CD14-positive monocyte (primary cell): Measurements from ENCODE around the gene GALNT10. TPM values are rescaled to one million over a fixed set of nuclear protein-coding genes. Genes with fewer than 3 reads are reported as not detected.

Source experiments
- DNase-seq, 3 donors: peaks; one replicate each; pipeline ENCODE4 v3.0.0-alpha.2; 2011 to 2022
- H2AFZ ChIP-seq: 2 replicates; pipeline ENCODE4 v1.6.0; 2012; ENCODE audit warnings: mild to moderate bottlenecking, low read depth, low read length, inconsistent platforms; ENCODE audit not compliant: insufficient read depth, poor library complexity, severe bottlenecking
- H3K27ac ChIP-seq, 2 donors: 1 replicate in 1 of 2; 2 replicates in 1 of 2; pipeline ENCODE4 v1.5.1; 2012 to 2013; ENCODE audit warnings: low read length in 2 of 2, control low read depth in 1 of 2, inconsistent platforms in 1 of 2, low read depth in 1 of 2, mild to moderate bottlenecking in 1 of 2
- H3K27me3 ChIP-seq, 2 donors: one replicate each; pipeline versions ENCODE4 v1.6.0 to v1.6.1; 2011 to 2013; ENCODE audit warnings: low read length in 2 of 2; ENCODE audit not compliant: control insufficient read depth in 2 of 2, insufficient read depth in 2 of 2
- H3K36me3 ChIP-seq, 2 donors: replicated peaks in 1 of 2; 1 replicate in 1 of 2; 2 replicates in 1 of 2; pipeline versions ENCODE4 v1.5.1 to v1.6.1; 2012 to 2013; ENCODE audit warnings: low read length in 2 of 2, control low read depth in 1 of 2, inconsistent platforms in 1 of 2, mild to moderate bottlenecking in 1 of 2; ENCODE audit not compliant: insufficient read depth in 2 of 2, control insufficient read depth in 1 of 2
- H3K4me1 ChIP-seq, 2 donors: 1 replicate in 1 of 2; 2 replicates in 1 of 2; pipeline versions ENCODE4 v1.5.1 to v1.6.1; 2012 to 2013; ENCODE audit warnings: low read length in 2 of 2, control low read depth in 1 of 2, inconsistent platforms in 1 of 2, mild to moderate bottlenecking in 1 of 2, moderate library complexity in 1 of 2; ENCODE audit not compliant: insufficient read depth in 2 of 2, control insufficient read depth in 1 of 2
- H3K4me2 ChIP-seq: replicated peaks from 2 replicates; pipeline ENCODE3; 2012; ENCODE audit warnings: low read length, moderate library complexity, mild to moderate bottlenecking; ENCODE audit not compliant: poor library complexity, severe bottlenecking; ENCODE audit errors: extremely low read depth
- H3K4me3 ChIP-seq, 3 experiments: fragments of 200-600 bp in 1 of 3; sonication (generic) in 1 of 3; replicated peaks in 1 of 3; 1 replicate in 2 of 3; 2 replicates in 1 of 3; pipeline ENCODE4 v1.5.1; 2011 to 2013; ENCODE audit warnings: low read length in 3 of 3, mild to moderate bottlenecking in 3 of 3, control low read depth in 2 of 3, low read depth in 2 of 3, inconsistent platforms in 1 of 3, moderate library complexity in 1 of 3
- H3K79me2 ChIP-seq: 2 replicates; pipeline ENCODE4 v1.6.0; 2012; ENCODE audit warnings: mild to moderate bottlenecking, control low read depth, inconsistent platforms, low read length, moderate library complexity; ENCODE audit not compliant: insufficient read depth
- H3K9ac ChIP-seq: 2 replicates; pipeline ENCODE4 v1.6.0; 2017; ENCODE audit warnings: low read length, mild to moderate bottlenecking; ENCODE audit not compliant: insufficient read depth, poor library complexity, severe bottlenecking
- H3K9me3 ChIP-seq, 2 donors: replicated peaks in 1 of 2; 1 replicate in 1 of 2; 2 replicates in 1 of 2; pipeline versions ENCODE4 v1.5.1 to v1.6.1; 2012 to 2013; ENCODE audit warnings: low read length in 2 of 2, control low read depth in 1 of 2; ENCODE audit not compliant: control insufficient read depth in 1 of 2, insufficient read depth in 1 of 2
- H4K20me1 ChIP-seq: 2 replicates; pipeline ENCODE4 v1.6.0; 2012; ENCODE audit warnings: mild to moderate bottlenecking, low read length, control low read depth, moderate library complexity; ENCODE audit not compliant: insufficient read depth
- H3K27ac Mint-ChIP-seq, 7 donors: one replicate each; pipeline ENCODE4 v1.8.0; 2020; ENCODE audit warnings: mild to moderate bottlenecking in 7 of 7, mixed read lengths in 7 of 7, moderate library complexity in 6 of 7, inconsistent platforms in 2 of 7
- H3K27me3 Mint-ChIP-seq, 3 donors: one replicate each; pipeline ENCODE4 v1.8.0; 2021 to 2022; ENCODE audit warnings: low read depth in 3 of 3, mild to moderate bottlenecking in 3 of 3, mixed read lengths in 3 of 3, moderate library complexity in 3 of 3, inconsistent platforms in 1 of 3
- H3K36me3 Mint-ChIP-seq, 2 donors: one replicate each; pipeline ENCODE4 v1.8.0; 2020; ENCODE audit warnings: mixed read lengths in 2 of 2, inconsistent platforms in 1 of 2, mild to moderate bottlenecking in 1 of 2
- H3K4me1 Mint-ChIP-seq: one replicate; pipeline ENCODE4 v1.8.0; 2020; ENCODE audit warnings: mild to moderate bottlenecking, mixed read lengths
- H3K4me3 Mint-ChIP-seq, 2 donors: one replicate each; pipeline ENCODE4 v1.8.0; 2020; ENCODE audit warnings: mild to moderate bottlenecking in 2 of 2, mixed read lengths in 2 of 2, moderate library complexity in 1 of 2
- H3K9me3 Mint-ChIP-seq, 7 donors: one replicate each; pipeline ENCODE4 v1.8.0; 2020 to 2022; ENCODE audit warnings: mixed read lengths in 7 of 7, mild to moderate bottlenecking in 6 of 7, moderate library complexity in 6 of 7, inconsistent platforms in 2 of 7
- WGBS: methylation state at CpG from one replicate; pipeline ENCODE4 v1.1.5; 2013; ENCODE audit warnings: missing lambda C conversion rate; ENCODE audit not compliant: insufficient coverage; 5-methylcytosine and 5-hydroxymethylcytosine counted together
- intact Hi-C, 2 donors: fragments of 100-400 bp; cut with micrococcal nuclease; formaldehyde crosslinking; loops; one replicate each; pipeline versions ENCODE4 v1.15.0 to v1.15.1; 2023
- polyA plus RNA-seq, 3 donors: library from polyadenylated mRNA; depleted of rRNA in 1 of 3; unstranded in 2 of 3; stranded (reverse) in 1 of 3; fragments of 300-500 nt in 2 of 3; fragments of >200 nt in 1 of 3; fragmentation: Illumina TruSeq in 2 of 3; gene quantifications; 1 replicate in 2 of 3; 2 replicates in 1 of 3; pipeline ENCODE4 v1.2.3, GENCODE V29; 2012 to 2021
- TF ChIP-seq, protein P1 (sequence below): fragments of 200-600 bp; IDR thresholded peaks from one replicate; pipeline ENCODE4 v1.8.0; 2022; ENCODE audit warnings: antibody characterized with exemption, mild to moderate bottlenecking

GALNT10 gene
- polyA plus RNA-seq, 3 donors, result 6.2 to 11.6 (median 7.3) TPM

DNA sequence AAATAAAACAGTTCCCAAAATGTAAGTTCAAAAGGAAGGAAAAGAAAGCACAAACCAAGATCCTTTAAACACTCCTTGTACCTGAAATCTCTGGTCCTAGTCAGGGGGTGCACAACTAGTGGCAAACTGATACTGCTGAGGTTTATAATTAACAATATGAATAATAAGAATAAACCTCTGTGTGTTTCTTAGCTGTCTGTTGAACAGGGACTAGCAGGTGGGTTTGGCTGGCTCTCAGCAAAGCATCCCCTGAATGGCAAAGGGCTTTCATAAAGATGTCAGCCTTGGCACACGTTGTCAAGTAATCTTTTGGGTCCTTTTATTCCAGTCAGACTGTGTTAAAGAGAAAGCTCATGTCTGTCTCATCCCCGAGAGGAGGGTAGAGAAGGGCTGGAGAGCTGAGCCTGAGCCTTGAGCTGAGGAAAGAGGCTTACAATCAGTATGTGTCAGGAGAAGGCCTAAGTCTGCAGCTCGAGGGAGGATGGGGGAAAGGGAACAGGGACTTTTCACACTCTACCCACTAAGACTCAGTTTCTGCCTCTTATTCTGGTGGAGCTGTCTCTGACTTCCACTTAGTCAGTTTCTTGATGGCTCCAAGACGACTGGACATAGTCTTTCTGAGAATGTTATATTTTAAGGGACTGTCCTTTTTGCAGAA, 123.0 kb downstream of the GALNT10 start:
- no peaks in the 10 kb centered on the region for H3K36me3 ChIP-seq
- H3K4me3 ChIP-seq, result no peak overlapping the region
- no peaks in the 10 kb centered on the region for H3K9me3 ChIP-seq
- H3K9ac ChIP-seq, result no peak overlapping the region
- H4K20me1 ChIP-seq, result no peaks in the 10 kb centered on the region
- H3K79me2 ChIP-seq, result no peaks in the 10 kb centered on the region
- TF ChIP-seq, protein P1, sequence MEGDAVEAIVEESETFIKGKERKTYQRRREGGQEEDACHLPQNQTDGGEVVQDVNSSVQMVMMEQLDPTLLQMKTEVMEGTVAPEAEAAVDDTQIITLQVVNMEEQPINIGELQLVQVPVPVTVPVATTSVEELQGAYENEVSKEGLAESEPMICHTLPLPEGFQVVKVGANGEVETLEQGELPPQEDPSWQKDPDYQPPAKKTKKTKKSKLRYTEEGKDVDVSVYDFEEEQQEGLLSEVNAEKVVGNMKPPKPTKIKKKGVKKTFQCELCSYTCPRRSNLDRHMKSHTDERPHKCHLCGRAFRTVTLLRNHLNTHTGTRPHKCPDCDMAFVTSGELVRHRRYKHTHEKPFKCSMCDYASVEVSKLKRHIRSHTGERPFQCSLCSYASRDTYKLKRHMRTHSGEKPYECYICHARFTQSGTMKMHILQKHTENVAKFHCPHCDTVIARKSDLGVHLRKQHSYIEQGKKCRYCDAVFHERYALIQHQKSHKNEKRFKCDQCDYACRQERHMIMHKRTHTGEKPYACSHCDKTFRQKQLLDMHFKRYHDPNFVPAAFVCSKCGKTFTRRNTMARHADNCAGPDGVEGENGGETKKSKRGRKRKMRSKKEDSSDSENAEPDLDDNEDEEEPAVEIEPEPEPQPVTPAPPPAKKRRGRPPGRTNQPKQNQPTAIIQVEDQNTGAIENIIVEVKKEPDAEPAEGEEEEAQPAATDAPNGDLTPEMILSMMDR, result no peak
- Mint-ChIP-seq H3K27ac (no peak overlapping the region), H3K36me3 (peaks cover 0 to 5% of the 10 kb centered on the region in 2 donors), H3K4me3 (no peak overlapping the region), H3K27me3 (peaks cover 0 to 2% (median 0%) of the 10 kb centered on the region in 3 donors), H3K4me1 (peaks cover 17% of the 10 kb centered on the region), H3K9me3 (no peaks in the 10 kb centered on the region)
- H3K4me1 ChIP-seq, result peaks cover 5 to 12% of the 10 kb centered on the region in 2 donors
- H2AFZ ChIP-seq, result no peak overlapping the region
- WGBS, result 95% methylated on average over 2 of the region's 4 CpGs
- intact Hi-C loops, result no loop called here
- H3K27ac ChIP-seq, result no peak overlapping the region
- no peaks in the 10 kb centered on the region for H3K27me3 ChIP-seq
- DNase-seq, result no peak
- no peak overlapping the region for H3K4me2 ChIP-seq

DNA sequence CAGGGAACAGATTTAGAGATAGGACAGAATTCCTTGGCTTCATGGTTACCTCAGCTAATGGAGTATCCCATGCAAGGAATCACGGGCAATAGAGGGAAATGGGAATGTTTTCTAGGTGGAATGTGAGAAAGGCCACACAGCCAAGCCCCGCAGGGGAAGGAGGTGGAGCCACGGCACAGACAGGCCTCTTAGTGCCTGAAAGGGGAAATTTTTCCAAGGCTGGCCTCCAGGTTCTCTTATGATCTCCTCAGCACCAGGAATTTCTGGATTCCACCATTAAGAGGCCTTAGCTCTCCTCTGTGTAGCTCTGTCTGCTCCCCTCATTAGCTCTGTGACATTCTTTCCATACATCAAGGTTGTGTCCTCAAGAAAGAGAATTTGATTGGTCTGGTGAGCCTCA, 124.7 kb downstream of the GALNT10 start:
- Mint-ChIP-seq H3K27ac (no peak overlapping the region), H3K9me3 (no peaks in the 10 kb centered on the region), H3K4me3 (no peak overlapping the region), H3K27me3 (peaks cover 0 to 4% (median 0%) of the 10 kb centered on the region in 3 donors), H3K4me1 (peaks cover 11% of the 10 kb centered on the region), H3K36me3 (peaks cover 0 to 12% of the 10 kb centered on the region in 2 donors)
- no peak overlapping the region for H3K4me3 ChIP-seq
- no peaks in the 10 kb centered on the region for H3K79me2 ChIP-seq
- H3K36me3 ChIP-seq, result no peaks in the 10 kb centered on the region
- no peak overlapping the region for H3K9ac ChIP-seq
- no peak overlapping the region for H3K4me2 ChIP-seq
- H4K20me1 ChIP-seq, result no peaks in the 10 kb centered on the region
- DNase-seq, result no peak
- H3K27me3 ChIP-seq, result no peaks in the 10 kb centered on the region
- peaks cover 5 to 12% of the 10 kb centered on the region in 2 donors for H3K4me1 ChIP-seq
- intact Hi-C loops, result no loop called here
- WGBS, result 100% methylated on average over 2 of the region's 3 CpGs
- H2AFZ ChIP-seq, result no peak overlapping the region
- TF ChIP-seq, protein P1, result no peak
- no peaks in the 10 kb centered on the region for H3K9me3 ChIP-seq
- H3K27ac ChIP-seq, result no peak overlapping the region
